HG02885 (cell line): Measurements from ENCODE around the gene EIF3D.

Source experiments
- ATAC-seq: cut with Tn5 transposase; IDR thresholded peaks from one replicate; pipeline ENCODE4 v1.9.1; 2021; ENCODE audit warnings: mild to moderate bottlenecking; ENCODE audit not compliant: unreplicated experiment, poor library complexity

EIF3D gene

GRCh38 chr22:36528795-36529751 lies at the start of gene EIF3D:
Gene EIF3D, minus strand, starts transcription at chr22:36529166. Its CDS starts 3,045 bp downstream, at chr22:36526121.
- ATAC-seq: peak; percentile 93

- no peak for ATAC-seq
Observed at GRCh38 chr22:36578619-36579018, 49.7 kb upstream of the EIF3D start.

GRCh38 chr22:36577019-36577418 lies 48.1 kb upstream of the EIF3D start:
- ATAC-seq: no peak

GRCh38 chr22:36574728-36575127 lies 45.8 kb upstream of the EIF3D start:
- ATAC-seq: no peak

GRCh38 chr22:36573815-36574363 lies 44.9 kb upstream of the EIF3D start:
- no peak for ATAC-seq

GRCh38 chr22:36571991-36572390 lies 43.0 kb upstream of the EIF3D start:
- no peak for ATAC-seq

- ATAC-seq: no peak
Observed at GRCh38 chr22:36569999-36570398, 41.0 kb upstream of the EIF3D start.

GRCh38 chr22:36568846-36569245 lies 39.9 kb upstream of the EIF3D start:
- ATAC-seq: no peak

- ATAC-seq: no peak
Observed at GRCh38 chr22:36566720-36567119, 37.8 kb upstream of the EIF3D start.

GRCh38 chr22:36565686-36566085 lies 36.7 kb upstream of the EIF3D start:
- no peak for ATAC-seq

- no peak for ATAC-seq
Observed at GRCh38 chr22:36565159-36565507, 36.2 kb upstream of the EIF3D start.

GRCh38 chr22:36564422-36565158 lies 35.6 kb upstream of the EIF3D start:
- no peak for ATAC-seq

- no peak for ATAC-seq
Observed at GRCh38 chr22:36563898-36564297, 34.9 kb upstream of the EIF3D start.

GRCh38 chr22:36563444-36563843 lies 34.5 kb upstream of the EIF3D start:
- ATAC-seq: no peak

- no peak for ATAC-seq
Observed at GRCh38 chr22:36563001-36563400, 34.0 kb upstream of the EIF3D start.

- no peak for ATAC-seq
Observed at GRCh38 chr22:36562261-36562835, 33.4 kb upstream of the EIF3D start.

- ATAC-seq: no peak
Observed at GRCh38 chr22:36561291-36561811, 32.4 kb upstream of the EIF3D start.

- ATAC-seq: no peak
Observed at GRCh38 chr22:36560001-36560400, 31.0 kb upstream of the EIF3D start.

GRCh38 chr22:36554098-36554497 lies 25.1 kb upstream of the EIF3D start:
- no peak for ATAC-seq

- no peak for ATAC-seq
Observed at GRCh38 chr22:36552289-36552688, 23.3 kb upstream of the EIF3D start.
